Measurements from ENCODE around the gene OR6V1. TPM values are rescaled to one million over a fixed set of nuclear protein-coding genes. Genes with fewer than 3 reads are reported as not detected.

Gene OR6V1
- total RNA-seq (2022) = not detected in 2 replicates
- not detected for Bru-seq, nascent RNA
- not detected for BruChase-seq, experiment 1, labeled RNA remaining after a 6-hour chase
- BruChase-seq, experiment 2, labeled RNA remaining after a 2-hour chase = not detected
- long read RNA-seq = 0 reads

- DNase-seq = no peak
- no peak for TF ChIP-seq CTCF (IDR thresholded peaks at IDR 0.05; ENCODE audit: unreplicated experiment)
- Mint-ChIP-seq H3K27me3 (ENCODE audit: unreplicated experiment) (peaks cover 34% of the 10 kb centered on the region), H3K9me3 (ENCODE audit: low read depth, unreplicated experiment) (no peaks in the 10 kb centered on the region), H3K4me3 (ENCODE audit: low read depth, unreplicated experiment) (no peak within 1 kb of the TSS), H3K36me3 (ENCODE audit: insufficient read depth, unreplicated experiment) (no peaks in the 10 kb centered on the region), H3K27ac (ENCODE audit: unreplicated experiment) (no peak within 1 kb of the TSS), H3K4me1 (ENCODE audit: low read depth, unreplicated experiment) (no peaks in the 10 kb centered on the region)
- CTCF ChIA-PET = no interaction called here
- intact Hi-C loops (cut with micrococcal nuclease; ENCODE audit: unreplicated experiment) = no loop called here
- no TSS peak for BruUV-seq (replicated peaks)
Measured at GRCh38 chr7:143052041-143052440, at the start of gene OR6V1. OR6V1 (plus strand) TSS chr7:143052341; CDS start chr7:143052341, 0 bp downstream.

- intact Hi-C loops (cut with micrococcal nuclease; ENCODE audit: unreplicated experiment) = loop anchor here (1.0 to 5.0 kb wide), 3 partner anchors 120 to 371 kb away; no protein-coding TSS in a partner anchor
- CTCF ChIA-PET = interaction anchor here (0.6 to 3.7 kb wide), 7 partner anchors 50 to 419 kb away, joined by 3 to 13 read pairs (median 5); partner anchors contain the start of gene EPHB6
- no peak for TF ChIP-seq CTCF (IDR thresholded peaks at IDR 0.05; ENCODE audit: unreplicated experiment)
- Mint-ChIP-seq H3K4me1 (ENCODE audit: low read depth, unreplicated experiment) (peaks cover 14% of the 10 kb centered on the region), H3K27ac (ENCODE audit: unreplicated experiment) (peak overlapping the region; percentile 31), H3K9me3 (ENCODE audit: low read depth, unreplicated experiment) (no peaks in the 10 kb centered on the region), H3K27me3 (ENCODE audit: unreplicated experiment) (peaks cover 28% of the 10 kb centered on the region), H3K36me3 (ENCODE audit: insufficient read depth, unreplicated experiment) (no peaks in the 10 kb centered on the region), H3K4me3 (ENCODE audit: low read depth, unreplicated experiment) (peak overlapping the region; percentile 71)
- BruUV-seq (replicated peaks) = no TSS peak
- no peak for DNase-seq
Measured at GRCh38 chr7:143002898-143003297, 49.2 kb upstream of the OR6V1 start.

DNA sequence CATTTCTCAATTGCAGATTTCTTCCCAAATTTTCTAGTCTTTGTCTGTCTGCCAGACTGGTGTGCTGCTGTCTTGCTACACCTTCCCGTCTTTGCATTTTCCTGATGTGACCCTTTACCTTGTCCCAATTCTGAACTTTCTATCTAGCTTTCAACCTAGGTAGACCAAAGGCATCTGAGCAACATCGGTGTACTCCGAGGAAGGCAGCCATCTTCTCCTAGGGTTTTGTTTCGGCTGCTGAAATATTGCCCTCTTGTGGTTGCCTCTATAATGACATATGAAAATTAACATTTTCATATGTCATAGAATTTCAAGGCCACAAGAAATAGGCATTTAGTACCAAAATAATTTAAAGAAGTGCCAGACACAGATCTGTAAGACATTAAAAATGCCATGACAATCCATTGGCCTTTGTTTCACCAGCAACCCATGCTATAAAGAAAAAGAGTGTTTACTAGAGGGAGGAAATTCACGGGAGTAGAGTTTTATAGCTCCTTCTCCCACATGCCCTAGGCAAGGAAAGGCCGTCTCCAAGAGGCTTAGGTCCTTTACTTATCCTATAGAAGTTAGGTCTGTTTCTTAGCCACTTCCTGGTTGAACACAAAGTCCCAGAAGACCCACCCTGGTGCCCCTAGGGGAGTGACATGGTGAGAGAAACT lies 48.6 kb upstream of the OR6V1 start:
- peak overlapping the region; percentile 71 for H3K4me3 Mint-ChIP-seq (ENCODE audit: low read depth, unreplicated experiment)
- H3K4me1 Mint-ChIP-seq (ENCODE audit: low read depth, unreplicated experiment) = peaks cover 14% of the 10 kb centered on the region
- H3K9me3 Mint-ChIP-seq (ENCODE audit: low read depth, unreplicated experiment) = no peaks in the 10 kb centered on the region
- no peaks in the 10 kb centered on the region for H3K36me3 Mint-ChIP-seq (ENCODE audit: insufficient read depth, unreplicated experiment)
- peak; percentile 15 for DNase-seq
- H3K27me3 Mint-ChIP-seq (ENCODE audit: unreplicated experiment) = peaks cover 34% of the 10 kb centered on the region
- no peak for TF ChIP-seq CTCF (IDR thresholded peaks at IDR 0.05; ENCODE audit: unreplicated experiment)
- peak overlapping the region; percentile 31 for H3K27ac Mint-ChIP-seq (ENCODE audit: unreplicated experiment)
- intact Hi-C loops (cut with micrococcal nuclease; ENCODE audit: unreplicated experiment) = loop anchor here (1.0 to 5.0 kb wide), 3 partner anchors 121 to 371 kb away; no protein-coding TSS in a partner anchor
- CTCF ChIA-PET = interaction anchor here (0.6 to 3.7 kb wide), 5 partner anchors 148 to 371 kb away, joined by 4 to 13 read pairs (median 8); partner anchors contain the start of gene EPHB6
- no TSS peak for BruUV-seq (replicated peaks)

DNA sequence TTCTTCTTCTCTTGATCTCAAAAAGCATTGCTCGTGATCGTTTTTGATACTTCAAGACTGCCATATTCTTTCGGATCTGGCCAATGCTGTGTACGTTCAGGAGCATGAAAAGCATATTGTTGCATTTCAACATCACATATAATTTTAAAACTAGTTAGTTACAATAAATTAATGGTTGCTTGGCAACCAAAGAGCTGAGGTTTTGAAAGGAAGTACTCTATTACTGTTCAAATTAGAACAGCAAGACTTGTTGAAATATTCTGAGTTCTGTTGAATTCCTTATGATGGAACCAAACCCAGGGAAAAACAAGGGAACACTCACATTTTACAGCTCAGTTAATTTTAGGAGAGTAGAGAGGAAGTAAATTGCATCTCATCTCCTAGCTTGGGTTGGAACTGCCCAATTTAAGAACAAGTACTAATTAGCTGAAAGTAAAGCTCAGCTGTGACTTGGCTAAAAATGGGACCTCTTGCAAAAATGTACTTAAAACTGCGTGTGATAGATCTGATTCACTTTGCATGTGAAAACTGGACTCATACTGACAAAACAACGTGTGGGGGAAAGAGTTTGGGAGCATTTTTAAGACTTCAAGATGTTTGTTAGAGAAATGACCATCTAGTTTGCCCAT lies 46.4 kb upstream of the OR6V1 start:
- DNase-seq = no peak
- CTCF ChIA-PET = interaction anchor here (1.8 kb wide), 1 partner anchor 209 kb away, joined by 20 read pairs; no protein-coding TSS in a partner anchor
- H3K4me1 Mint-ChIP-seq (ENCODE audit: low read depth, unreplicated experiment) = peaks cover 14% of the 10 kb centered on the region
- H3K36me3 Mint-ChIP-seq (ENCODE audit: insufficient read depth, unreplicated experiment) = no peaks in the 10 kb centered on the region
- no peak for TF ChIP-seq CTCF (IDR thresholded peaks at IDR 0.05; ENCODE audit: unreplicated experiment)
- no TSS peak for BruUV-seq (replicated peaks)
- H3K4me3 Mint-ChIP-seq (ENCODE audit: low read depth, unreplicated experiment) = no peak overlapping the region
- intact Hi-C loops (cut with micrococcal nuclease; ENCODE audit: unreplicated experiment) = no loop called here
- no peak overlapping the region for H3K27ac Mint-ChIP-seq (ENCODE audit: unreplicated experiment)
- no peaks in the 10 kb centered on the region for H3K9me3 Mint-ChIP-seq (ENCODE audit: low read depth, unreplicated experiment)
- H3K27me3 Mint-ChIP-seq (ENCODE audit: unreplicated experiment) = peaks cover 51% of the 10 kb centered on the region
